Sigmoid colon (tissue), 7 donors: Measurements from ENCODE around the gene MEGF6. TPM values are rescaled to one million over a fixed set of nuclear protein-coding genes. Genes with fewer than 3 reads are reported as not detected.
A peak's percentile ranks its signal among the peaks of the same experiment; 100 is the strongest.
"Not testable (repeated sequence)": the region's sequence is repeated elsewhere in the genome, so short reads cannot be mapped to it uniquely, and the experiment has no call there.

Source experiments
- DNase-seq: peaks from one replicate; pipeline ENCODE4 v3.0.0-alpha.2; 2019
- H3K27ac ChIP-seq, 4 donors: fragments of 200-600 bp; sonication (generic); one replicate each; pipeline ENCODE4 v1.5.1; 2016 to 2019; ENCODE audit warnings: mild to moderate bottlenecking in 1 of 4
- H3K27me3 ChIP-seq, 3 donors: fragments of 200-600 bp; sonication (generic); one replicate each; pipeline ENCODE4 v1.5.1; 2019; ENCODE audit warnings: mild to moderate bottlenecking in 1 of 3
- H3K36me3 ChIP-seq, 4 donors: fragments of 200-600 bp; sonication (generic); one replicate each; pipeline ENCODE4 v1.5.1; 2016 to 2019
- H3K4me1 ChIP-seq, 4 donors: fragments of 200-600 bp; sonication (generic); one replicate each; pipeline ENCODE4 v1.5.1; 2017 to 2019
- H3K4me3 ChIP-seq, 4 donors: fragments of 200-600 bp; sonication (generic); one replicate each; pipeline ENCODE4 v1.5.1; 2017 to 2019; ENCODE audit warnings: mild to moderate bottlenecking in 2 of 4, moderate library complexity in 1 of 4
- H3K9me3 ChIP-seq, 4 donors: fragments of 200-600 bp in 3 of 4; sonication (generic) in 3 of 4; one replicate each; pipeline versions ENCODE4 v1.5.1 to v1.6.1; 2013 to 2019
- CTCF ChIP-seq, 4 experiments: fragments of 450-650 bp in 3 of 4; fragments of 200-600 bp in 1 of 4; IDR thresholded peaks; one replicate each; pipeline ENCODE4 v1.5.1; 2016 to 2019; ENCODE audit warnings: antibody characterized with exemption in 4 of 4, mild to moderate bottlenecking in 3 of 4, moderate library complexity in 2 of 4
- EP300 ChIP-seq, 4 donors: sonication (generic); formaldehyde crosslinking; IDR thresholded peaks; one replicate each; pipeline ENCODE4 v1.6.1; 2017; ENCODE audit warnings: antibody characterized with exemption in 4 of 4
- POLR2A ChIP-seq, 2 donors: fragments of 450-650 bp; IDR thresholded peaks; one replicate each; pipeline ENCODE4 v1.6.1; 2016; ENCODE audit warnings: antibody characterized with exemption in 2 of 2, mild to moderate bottlenecking in 2 of 2, moderate library complexity in 2 of 2
- POLR2AphosphoS5 ChIP-seq, 4 donors: sonication (generic); formaldehyde crosslinking; IDR thresholded peaks; one replicate each; pipeline ENCODE4 v1.6.1; 2017; ENCODE audit warnings: antibody characterized with exemption in 4 of 4
- WGBS, 2 donors: extraction: QIAGEN DNeasy Blood & Tissue Kit; methylation state at CpG; one replicate each; pipeline ENCODE4 v1.1.7; 2013; 5-methylcytosine and 5-hydroxymethylcytosine counted together
- intact Hi-C: fragments of 100-400 bp; cut with DNase I; formaldehyde crosslinking; loops from one replicate; pipeline ENCODE4 v1.15.1; 2023
- polyA plus RNA-seq, 3 donors: library from polyadenylated mRNA; stranded (reverse); fragments of 200-250 nt; gene quantifications; one replicate each; pipeline ENCODE4 v1.2.3, GENCODE V29; 2013
- total RNA-seq, 4 donors: library from RNA; depleted of rRNA; stranded (reverse); fragments of >200 nt; gene quantifications; one replicate each; pipeline ENCODE4 v1.1.0, GENCODE V29; 2016
- donor health status: healthy with polysubstance abuse.
- donor health status: Bipolar disorder and iron deficiency.
- donor health status: healthy.

The MEGF6 gene
- total and polyA plus RNA-seq, 7 donors: 2.4 to 31.9 (median 7.8) TPM; not detected in 1

GRCh38 chr1:3625151-3625907, 14.0 kb upstream of the MEGF6 start:
- intact Hi-C loops: loop anchor here (5.0 to 10.0 kb wide), 2 partner anchors 279 to 1428 kb away; partner anchors contain the start of gene C1orf174
- Histone ChIP-seq H3K27me3 (no peaks in the 10 kb centered on the region), H3K4me1 (peaks cover 0 to 31% (median 28%) of the 10 kb centered on the region in 4 donors), H3K27ac (peak overlapping the region; percentile 82 to 92 (median 90)), H3K36me3 (peaks cover 10 to 37% (median 23%) of the 10 kb centered on the region in 4 donors), H3K9me3 (no peaks in the 10 kb centered on the region), H3K4me3 (peak overlapping the region; percentile 59 to 99 (median 91))
- peak; percentile 75 for DNase-seq
- WGBS, 2 donors: 1 to 3% methylated on average over 71 of the region's 71 CpGs
- TF ChIP-seq EP300 (IDR thresholded peaks at IDR 0.05) (no peak), POLR2A (IDR thresholded peaks at IDR 0.05) (peak in 1 of 2 donors; percentile 20)

GRCh38 chr1:3624200-3625136, 13.2 kb upstream of the MEGF6 start, which contains the start of gene TPRG1L:
TPRG1L (plus strand) TSS chr1:3625015; CDS start chr1:3625073, 58 bp downstream.
- WGBS, 2 donors: 1% methylated on average over 108 of the region's 108 CpGs
- no peaks in the 10 kb centered on the region for H3K9me3 ChIP-seq
- H3K4me1 ChIP-seq: peaks cover 0 to 31% (median 28%) of the 10 kb centered on the region in 4 donors
- H3K4me3 ChIP-seq: peak within 1 kb of the TSS; percentile 84 to 99 (median 98)
- H3K27me3 ChIP-seq: no peaks in the 10 kb centered on the region
- TF ChIP-seq EP300 (IDR thresholded peaks at IDR 0.05) (peak in 1 of 4 donors; percentile 20), POLR2AphosphoS5 (IDR thresholded peaks at IDR 0.05) (peak; percentile 25 to 82 (median 80)), CTCF (IDR thresholded peaks at IDR 0.05) (no peak)
- peak within 1 kb of the TSS; percentile 82 to 92 (median 90) for H3K27ac ChIP-seq
- peaks cover 10 to 28% (median 18%) of the 10 kb centered on the region in 4 donors for H3K36me3 ChIP-seq
- intact Hi-C loops: loop anchor here (1.0 to 10.0 kb wide), 3 partner anchors 26 to 1427 kb away; partner anchors contain the start of genes C1orf174 and WRAP73
- peak; percentile 99 for DNase-seq

- Histone ChIP-seq H3K27ac (peak overlapping the region; percentile 82 to 92 (median 90)), H3K4me1 (peaks cover 0 to 38% (median 32%) of the 10 kb centered on the region in 4 donors), H3K9me3 (no peaks in the 10 kb centered on the region), H3K36me3 (peaks cover 8 to 20% (median 12%) of the 10 kb centered on the region in 4 donors), H3K27me3 (no peaks in the 10 kb centered on the region), H3K4me3 (peak overlapping the region; percentile 84 to 99 (median 98))
- DNase-seq: no peak
- 40% methylated on average over 23 of the region's 23 CpGs for WGBS, 2 donors
- TF ChIP-seq EP300 (IDR thresholded peaks at IDR 0.05) (no peak), CTCF (IDR thresholded peaks at IDR 0.05) (no peak), POLR2AphosphoS5 (IDR thresholded peaks at IDR 0.05) (no peak), POLR2A (IDR thresholded peaks at IDR 0.05) (no peak)
- intact Hi-C loops: loop anchor here (1.0 to 10.0 kb wide), 2 partner anchors 27 to 281 kb away; partner anchors contain the start of genes C1orf174 and WRAP73
These were observed 12.3 kb upstream of the MEGF6 start for GRCh38 chr1:3623441-3624199.

GRCh38 chr1:3622102-3622501, 10.8 kb upstream of the MEGF6 start:
- H3K36me3 ChIP-seq, H3K27ac ChIP-seq, H3K4me3 ChIP-seq, H3K27me3 ChIP-seq, H3K9me3 ChIP-seq, DNase-seq: not testable (repeated sequence)
- intact Hi-C loops: loop anchor here (10.0 kb wide), 1 partner anchor 283 kb away; the partner anchor contains the start of gene C1orf174
- 89 to 91% methylated on average over 9 of the region's 9 CpGs for WGBS, 2 donors
- H3K4me1 ChIP-seq: peaks cover 0 to 39% (median 34%) of the 10 kb centered on the region in 4 donors

GRCh38 chr1:3621151-3621671, 9.9 kb upstream of the MEGF6 start:
- not testable (repeated sequence) for DNase-seq, H3K9me3 ChIP-seq, H3K36me3 ChIP-seq, H3K27ac ChIP-seq, H3K27me3 ChIP-seq, H3K4me3 ChIP-seq
- 22 to 30% methylated on average over 15 of the region's 15 CpGs for WGBS, 2 donors
- peaks cover 0 to 38% (median 31%) of the 10 kb centered on the region in 4 donors for H3K4me1 ChIP-seq
- intact Hi-C loops: loop anchor here (2.0 to 10.0 kb wide), 2 partner anchors 168 to 284 kb away; partner anchors contain the start of gene C1orf174
- TF ChIP-seq CTCF (IDR thresholded peaks at IDR 0.05): peak in 3 of 4 experiments; percentile 62 to 79 (median 68)
